HG03571 (cell line): ENCODE measurements around the gene TPK1.
"Not testable (repeated sequence)": the region's sequence is repeated elsewhere in the genome, so short reads cannot be mapped to it uniquely, and the experiment has no call there.

ENCODE experiments used
- ATAC-seq: cut with Tn5 transposase; IDR thresholded peaks from one replicate; pipeline ENCODE4 v1.9.1; 2021; ENCODE audit not compliant: unreplicated experiment

TPK1 gene

GRCh38 chr7:144649120-144649519, 186.7 kb downstream of the TPK1 start:
- no peak for ATAC-seq

GRCh38 chr7:144641389-144642044, 194.3 kb downstream of the TPK1 start:
- no peak for ATAC-seq

GRCh38 chr7:144632724-144633123, 203.1 kb downstream of the TPK1 start:
- ATAC-seq: no peak

GRCh38 chr7:144629598-144629997, 206.3 kb downstream of the TPK1 start:
- ATAC-seq: no peak

GRCh38 chr7:144629011-144629410, 206.8 kb downstream of the TPK1 start:
- no peak for ATAC-seq

- no peak for ATAC-seq
Measured at GRCh38 chr7:144628176-144628575, 207.7 kb downstream of the TPK1 start.

GRCh38 chr7:144622745-144623144, 213.1 kb downstream of the TPK1 start:
- no peak for ATAC-seq

- no peak for ATAC-seq
Measured at GRCh38 chr7:144606261-144606660, 229.6 kb downstream of the TPK1 start.

- no peak for ATAC-seq
Measured at GRCh38 chr7:144596953-144597352, 238.9 kb downstream of the TPK1 start.

- no peak for ATAC-seq
Measured at GRCh38 chr7:144594580-144594979, 241.3 kb downstream of the TPK1 start.

GRCh38 chr7:144588559-144589051, 247.2 kb downstream of the TPK1 start:
- ATAC-seq: no peak

GRCh38 chr7:144587701-144588100, 248.2 kb downstream of the TPK1 start:
- ATAC-seq: no peak

- ATAC-seq: no peak
Measured at GRCh38 chr7:144584726-144585125, 251.1 kb downstream of the TPK1 start.

- ATAC-seq: no peak
Measured at GRCh38 chr7:144579687-144580086, 256.2 kb downstream of the TPK1 start.

- ATAC-seq: no peak
Measured at GRCh38 chr7:144575456-144575855, 260.4 kb downstream of the TPK1 start.

GRCh38 chr7:144574753-144575152, 261.1 kb downstream of the TPK1 start:
- ATAC-seq: not testable (repeated sequence)

GRCh38 chr7:144568233-144568632, 267.6 kb downstream of the TPK1 start:
- ATAC-seq: no peak

- ATAC-seq: no peak
Measured at GRCh38 chr7:144565586-144565985, 270.3 kb downstream of the TPK1 start.

- no peak for ATAC-seq
Measured at GRCh38 chr7:144549861-144550260, 286.0 kb downstream of the TPK1 start.

- ATAC-seq: no peak
Measured at GRCh38 chr7:144548556-144548955, 287.3 kb downstream of the TPK1 start.

- ATAC-seq: no peak
Measured at GRCh38 chr7:144547888-144548287, 288.0 kb downstream of the TPK1 start.

- ATAC-seq: no peak
Measured at GRCh38 chr7:144546782-144547181, 289.1 kb downstream of the TPK1 start.

GRCh38 chr7:144545330-144545729, 290.5 kb downstream of the TPK1 start:
- ATAC-seq: no peak
